ENCODE measurements around the gene SLCO3A1. TPM values are rescaled to one million over a fixed set of nuclear protein-coding genes. Genes with fewer than 3 reads are reported as not detected.

The SLCO3A1 gene
- total RNA-seq, 1 experiment from 2014 or later, result 5.1 TPM

GRCh38 chr15:91976966-91977365, 123.5 kb downstream of the SLCO3A1 start (continued):
- TF ChIP-seq CEBPB (IDR thresholded peaks at IDR 0.05; ENCODE audit: low read depth) (no peak), YY1 (IDR thresholded peaks at IDR 0.05; ENCODE audit: extremely low read depth, insufficient replicate concordance, low read depth, low read length) (no peak), EZH2 (IDR thresholded peaks at IDR 0.05) (no peak), RAD21 (IDR thresholded peaks at IDR 0.05; ENCODE audit: low read depth) (no peak), EZH2phosphoT487 (IDR thresholded peaks at IDR 0.05; ENCODE audit: borderline replicate concordance) (no peak)

- no peaks in the 10 kb centered on the region for H3K4me1 ChIP-seq (ENCODE audit: control insufficient read depth in 1 of 2, insufficient read depth in 2 of 2, low read length in 2 of 2)
- H4K20me1 ChIP-seq (ENCODE audit: insufficient read depth), result no peaks in the 10 kb centered on the region
- H3K27ac ChIP-seq (ENCODE audit: low read depth, low read length), result no peak overlapping the region
- no peaks in the 10 kb centered on the region for H3K9me2 ChIP-seq (ENCODE audit: insufficient read depth)
- H3K27me3 ChIP-seq (ENCODE audit: insufficient read depth, low read length), result no peaks in the 10 kb centered on the region; the same call in none of the 2 replicates
- no peaks in the 10 kb centered on the region for H3K9me3 ChIP-seq (ENCODE audit: control insufficient read depth in 1 of 2, insufficient read depth in 1 of 2, low read depth in 1 of 2, low read length in 2 of 2)
- no TSS peak for BruUV-seq (replicated peaks)
- TF ChIP-seq, protein P1, sequence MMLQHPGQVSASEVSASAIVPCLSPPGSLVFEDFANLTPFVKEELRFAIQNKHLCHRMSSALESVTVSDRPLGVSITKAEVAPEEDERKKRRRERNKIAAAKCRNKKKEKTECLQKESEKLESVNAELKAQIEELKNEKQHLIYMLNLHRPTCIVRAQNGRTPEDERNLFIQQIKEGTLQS (IDR thresholded peaks at IDR 0.05), result no peak
- no peak for TF ChIP-seq TCF7L2 (IDR thresholded peaks at IDR 0.05; ENCODE audit: borderline replicate concordance, extremely low read depth, insufficient read depth, insufficient read length)
- TF ChIP-seq, protein P2, sequence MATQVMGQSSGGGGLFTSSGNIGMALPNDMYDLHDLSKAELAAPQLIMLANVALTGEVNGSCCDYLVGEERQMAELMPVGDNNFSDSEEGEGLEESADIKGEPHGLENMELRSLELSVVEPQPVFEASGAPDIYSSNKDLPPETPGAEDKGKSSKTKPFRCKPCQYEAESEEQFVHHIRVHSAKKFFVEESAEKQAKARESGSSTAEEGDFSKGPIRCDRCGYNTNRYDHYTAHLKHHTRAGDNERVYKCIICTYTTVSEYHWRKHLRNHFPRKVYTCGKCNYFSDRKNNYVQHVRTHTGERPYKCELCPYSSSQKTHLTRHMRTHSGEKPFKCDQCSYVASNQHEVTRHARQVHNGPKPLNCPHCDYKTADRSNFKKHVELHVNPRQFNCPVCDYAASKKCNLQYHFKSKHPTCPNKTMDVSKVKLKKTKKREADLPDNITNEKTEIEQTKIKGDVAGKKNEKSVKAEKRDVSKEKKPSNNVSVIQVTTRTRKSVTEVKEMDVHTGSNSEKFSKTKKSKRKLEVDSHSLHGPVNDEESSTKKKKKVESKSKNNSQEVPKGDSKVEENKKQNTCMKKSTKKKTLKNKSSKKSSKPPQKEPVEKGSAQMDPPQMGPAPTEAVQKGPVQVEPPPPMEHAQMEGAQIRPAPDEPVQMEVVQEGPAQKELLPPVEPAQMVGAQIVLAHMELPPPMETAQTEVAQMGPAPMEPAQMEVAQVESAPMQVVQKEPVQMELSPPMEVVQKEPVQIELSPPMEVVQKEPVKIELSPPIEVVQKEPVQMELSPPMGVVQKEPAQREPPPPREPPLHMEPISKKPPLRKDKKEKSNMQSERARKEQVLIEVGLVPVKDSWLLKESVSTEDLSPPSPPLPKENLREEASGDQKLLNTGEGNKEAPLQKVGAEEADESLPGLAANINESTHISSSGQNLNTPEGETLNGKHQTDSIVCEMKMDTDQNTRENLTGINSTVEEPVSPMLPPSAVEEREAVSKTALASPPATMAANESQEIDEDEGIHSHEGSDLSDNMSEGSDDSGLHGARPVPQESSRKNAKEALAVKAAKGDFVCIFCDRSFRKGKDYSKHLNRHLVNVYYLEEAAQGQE (IDR thresholded peaks at IDR 0.05; ENCODE audit: low read depth), result no peak
- no peak overlapping the region for H2AFZ ChIP-seq (ENCODE audit: low read depth, low read length, poor library complexity, severe bottlenecking)
- H3K79me2 ChIP-seq (ENCODE audit: insufficient read depth, low read length), result no peaks in the 10 kb centered on the region
- H3K4me3 ChIP-seq (replicated peaks in 1 of 2; ENCODE audit: low read depth in 1 of 2, low read length in 2 of 2), result no peak overlapping the region
- DNase-seq (ENCODE audit: low read depth, low spot score), result no peak
- ChIA-PET RAD21 (ENCODE audit: low non-redundant PET in 1 of 2, low total read pairs in 2 of 2, uncharacterized antibody in 2 of 2, unreplicated experiment in 2 of 2) (no interaction called here), POLR2A (no interaction called here), CTCF (no interaction called here)
- ATAC-seq, result no peak
- H3K36me3 ChIP-seq (ENCODE audit: control insufficient read depth in 1 of 2, insufficient read depth in 2 of 2, low read length in 2 of 2), result no peaks in the 10 kb centered on the region
- no peak overlapping the region for H3K9ac ChIP-seq (ENCODE audit: low read length)
- intact Hi-C loops (cut with micrococcal nuclease), result loop anchor here (5.0 kb wide), 1 partner anchor 273 kb away; no protein-coding TSS in a partner anchor
- H3K4me2 ChIP-seq (ENCODE audit: low read length), result no peak overlapping the region
Observed at GRCh38 chr15:91980502-91981267, 127.2 kb downstream of the SLCO3A1 start.

All from HCT116 (cell line).